H1 (cell line): ENCODE data around the gene NT5C1A. TPM values are rescaled to one million over a fixed set of nuclear protein-coding genes. Genes with fewer than 3 reads are reported as not detected.

ENCODE experiments used
- CTCF ChIA-PET: fragments of 300-600 bp; sonication (Branson Sonifier 250); formaldehyde crosslinking; loops from one replicate; lab custom pipeline; 2021; ENCODE audit not compliant: partially characterized antibody; lab: Charles Lee
- POLR2A ChIA-PET: fragments of 300-600 bp; sonication (Branson Sonifier 250); formaldehyde crosslinking; loops from one replicate; lab custom pipeline; 2021; ENCODE audit warnings: inconsistent platforms; ENCODE audit not compliant: partially characterized antibody; lab: Charles Lee
- DNase-seq, 2 experiments: peaks; one replicate each; pipeline versions ENCODE4 v3.0.0 to v3.0.0-alpha.2; 2010 to 2022; ENCODE audit warnings: low spot score in 2 of 2, low read depth in 1 of 2, mixed read lengths in 1 of 2
- FAIRE-seq: peaks from 2 replicates; lab custom pipeline; 2011; peaks lifted over from hg19 to GRCh38; lab: Jason Lieb, UNC
- H2AFZ ChIP-seq: 2 replicates; pipeline ENCODE4 v1.8.1; 2012; ENCODE audit warnings: low read length, inconsistent platforms
- H2AK5ac ChIP-seq: 2 replicates; pipeline ENCODE4 v1.6.1; 2013; ENCODE audit warnings: low read depth, low read length
- H2BK120ac ChIP-seq: replicated peaks from 2 replicates; pipeline ENCODE3; 2013; ENCODE audit warnings: low read depth, low read length, inconsistent platforms
- H2BK12ac ChIP-seq: 2 replicates; pipeline ENCODE4 v1.6.1; 2013; ENCODE audit warnings: low read depth, low read length
- H2BK15ac ChIP-seq: 2 replicates; pipeline ENCODE4 v1.6.1; 2013; ENCODE audit warnings: low read length
- H2BK20ac ChIP-seq: 2 replicates; pipeline ENCODE4 v1.6.1; 2013; ENCODE audit warnings: low read length
- H2BK5ac ChIP-seq: 2 replicates; pipeline ENCODE4 v1.6.1; 2013; ENCODE audit warnings: low read depth, low read length
- H3K14ac ChIP-seq: 2 replicates; pipeline ENCODE4 v1.6.1; 2013; ENCODE audit warnings: inconsistent platforms; ENCODE audit not compliant: insufficient read length
- H3K18ac ChIP-seq: 2 replicates; pipeline ENCODE4 v1.6.1; 2013; ENCODE audit warnings: low read length; ENCODE audit errors: extremely low read depth
- H3K23ac ChIP-seq: 2 replicates; pipeline ENCODE4 v1.6.1; 2013; ENCODE audit warnings: inconsistent platforms; ENCODE audit not compliant: insufficient read length
- H3K23me2 ChIP-seq: 2 replicates; pipeline ENCODE4 v1.6.1; 2013; ENCODE audit warnings: low read depth, low read length
- H3K27ac ChIP-seq: 2 replicates; pipeline ENCODE4 v1.6.1; 2011; ENCODE audit warnings: low read depth, low read length, inconsistent platforms
- H3K27me3 ChIP-seq, 4 experiments: replicated peaks in 1 of 4; 1 replicate in 1 of 4; 2 replicates in 3 of 4; pipeline versions ENCODE4 v1.6.1 to v1.8.1; 2011 to 2013; ENCODE audit warnings: low read length in 3 of 4, mild to moderate bottlenecking in 3 of 4, inconsistent platforms in 2 of 4, mixed read lengths in 2 of 4, moderate library complexity in 1 of 4; ENCODE audit not compliant: control insufficient read depth in 3 of 4, insufficient read depth in 3 of 4; ENCODE audit errors: extremely low read depth in 1 of 4
- H3K36me3 ChIP-seq, 4 experiments: 2 replicates each; pipeline versions ENCODE4 v1.6.1 to v1.8.1; 2011 to 2013; ENCODE audit warnings: mild to moderate bottlenecking in 4 of 4, low read length in 3 of 4, moderate library complexity in 2 of 4, control low read depth in 1 of 4, inconsistent platforms in 1 of 4; ENCODE audit not compliant: insufficient read depth in 4 of 4, control insufficient read depth in 2 of 4
- H3K4ac ChIP-seq: replicated peaks from 2 replicates; pipeline ENCODE3; 2013; ENCODE audit warnings: low read length, low read depth, mixed read lengths, inconsistent platforms; ENCODE audit not compliant: insufficient read length
- H3K4me1 ChIP-seq, 4 experiments: replicated peaks in 1 of 4; 1 replicate in 1 of 4; 2 replicates in 3 of 4; pipeline versions ENCODE4 v1.6.1 to v1.8.1; 2011 to 2013; ENCODE audit warnings: low read length in 3 of 4, inconsistent platforms in 2 of 4, mixed read lengths in 1 of 4; ENCODE audit not compliant: insufficient read depth in 4 of 4, control insufficient read depth in 3 of 4
- H3K4me2 ChIP-seq, 2 experiments: 2 replicates each; pipeline versions ENCODE4 v1.6.1 to v1.8.1; 2011 to 2013; ENCODE audit warnings: low read depth in 2 of 2, low read length in 2 of 2, control low read depth in 1 of 2, inconsistent platforms in 1 of 2, mild to moderate bottlenecking in 1 of 2; ENCODE audit not compliant: insufficient read depth in 1 of 2
- H3K4me3 ChIP-seq, 4 experiments: fragments of 200-600, 300-600 bp in 1 of 4; sonication (generic), shearing (Covaris generic), sonication (Bioruptor Twin) in 1 of 4; 2 replicates each; pipeline versions ENCODE4 v1.5.1 to v1.8.1; 2011 to 2016; ENCODE audit warnings: low read length in 4 of 4, low read depth in 3 of 4, control low read depth in 2 of 4, inconsistent platforms in 2 of 4, mild to moderate bottlenecking in 2 of 4, mixed read lengths in 1 of 4, moderate library complexity in 1 of 4; ENCODE audit not compliant: insufficient read depth in 2 of 4; ENCODE audit errors: extremely low read depth in 1 of 4
- H3K56ac ChIP-seq: replicated peaks from 2 replicates; pipeline ENCODE3; 2013; ENCODE audit warnings: low read depth, mild to moderate bottlenecking, mixed read lengths, low read length, inconsistent platforms; ENCODE audit not compliant: insufficient read length
- H3K79me1 ChIP-seq: 2 replicates; pipeline ENCODE4 v1.6.1; 2013; ENCODE audit warnings: low read depth, low read length, control low read depth
- H3K79me2 ChIP-seq, 2 experiments: 2 replicates each; pipeline versions ENCODE4 v1.6.1 to v1.8.1; 2012 to 2013; ENCODE audit warnings: low read length in 2 of 2, mild to moderate bottlenecking in 2 of 2, inconsistent platforms in 1 of 2; ENCODE audit not compliant: insufficient read depth in 2 of 2, control insufficient read depth in 1 of 2
- H3K9ac ChIP-seq, 4 experiments: replicated peaks in 1 of 4; 1 replicate in 1 of 4; 2 replicates in 3 of 4; pipeline versions ENCODE4 v1.6.1 to v1.8.1; 2011 to 2013; ENCODE audit warnings: low read depth in 3 of 4, low read length in 3 of 4, control low read depth in 2 of 4, mild to moderate bottlenecking in 2 of 4, moderate library complexity in 2 of 4, inconsistent platforms in 1 of 4; ENCODE audit errors: extremely low read depth in 1 of 4
- H3K9me3 ChIP-seq, 2 experiments: 2 replicates each; pipeline versions ENCODE4 v1.6.1 to v1.8.1; 2012 to 2013; ENCODE audit warnings: mild to moderate bottlenecking in 2 of 2, moderate library complexity in 2 of 2, control low read depth in 1 of 2, inconsistent platforms in 1 of 2, low read depth in 1 of 2, low read length in 1 of 2, mixed read lengths in 1 of 2; ENCODE audit not compliant: insufficient read depth in 2 of 2
- H4K20me1 ChIP-seq, 2 experiments: replicated peaks in 1 of 2; 2 replicates each; pipeline versions ENCODE3 to v1.8.1; 2011 to 2013; ENCODE audit warnings: inconsistent platforms in 2 of 2, low read length in 2 of 2, mild to moderate bottlenecking in 1 of 2; ENCODE audit not compliant: insufficient read depth in 2 of 2, control insufficient read depth in 1 of 2
- H4K5ac ChIP-seq: 2 replicates; pipeline ENCODE4 v1.6.1; 2013; ENCODE audit warnings: low read length, low read depth, mixed read lengths, inconsistent platforms; ENCODE audit not compliant: insufficient read length
- H4K8ac ChIP-seq: 2 replicates; pipeline ENCODE4 v1.8.0; 2013; ENCODE audit warnings: mild to moderate bottlenecking, moderate library complexity, low read length, inconsistent platforms; ENCODE audit not compliant: insufficient read depth; ENCODE audit errors: extremely low read depth
- H4K91ac ChIP-seq: replicated peaks from 2 replicates; pipeline ENCODE3; 2013; ENCODE audit warnings: low read length, mixed read lengths, inconsistent platforms; ENCODE audit not compliant: insufficient read length
- CTBP2 ChIP-seq: IDR thresholded peaks from 2 replicates; pipeline ENCODE4 v1.7.0; 2011; ENCODE audit warnings: borderline replicate concordance, mild to moderate bottlenecking, moderate library complexity, mixed read lengths, low read length; ENCODE audit not compliant: insufficient read depth, insufficient read length
- HDAC6 ChIP-seq: IDR thresholded peaks from one replicate; pipeline ENCODE4 v1.7.1; 2012; ENCODE audit warnings: low read depth, mild to moderate bottlenecking, inconsistent platforms, low read length, moderate library complexity
- POLR2A ChIP-seq, 2 experiments: IDR thresholded peaks; 1 replicate in 1 of 2; 2 replicates in 1 of 2; pipeline ENCODE4 v1.6.1; 2011; ENCODE audit warnings: low read depth in 2 of 2, low read length in 2 of 2, mild to moderate bottlenecking in 2 of 2; ENCODE audit errors: control extremely low read depth in 1 of 2
- RXRA ChIP-seq: IDR thresholded peaks from 2 replicates; pipeline ENCODE4 v1.6.1; 2011; ENCODE audit warnings: low read depth, mild to moderate bottlenecking, low read length, moderate library complexity; ENCODE audit not compliant: insufficient read depth
- WGBS, 2 experiments: shearing (Covaris generic) in 1 of 2; methylation state at CpG; one replicate each; pipeline versions ENCODE4 v1.1.6 to v1.1.7; 2013 to 2015; ENCODE audit warnings: low lambda C conversion rate in 2 of 2, mixed read lengths in 2 of 2, inconsistent platforms in 1 of 2, low coverage in 1 of 2, missing lambda C conversion rate in 1 of 2; ENCODE audit not compliant: insufficient replicate concordance in 2 of 2, insufficient coverage in 1 of 2, insufficient read length in 1 of 2; ENCODE audit errors: extremely low coverage in 1 of 2, missing lambda C conversion rate in 1 of 2; 5-methylcytosine and 5-hydroxymethylcytosine counted together
- polyA plus RNA-seq, 7 experiments: library from polyadenylated mRNA; depleted of rRNA in 3 of 7; stranded (reverse) in 5 of 7; unstranded in 2 of 7; fragments of >200 nt in 5 of 7; fragments of 200-250 nt in 2 of 7; gene quantifications; 1 replicate in 5 of 7; 2 replicates in 1 of 7; 4 replicates in 1 of 7; pipeline versions ENCODE4 v1.2.1 to v1.2.3, GENCODE V29; 2011 to 2013; ENCODE audit warnings: missing spikeins in 2 of 7, mixed read lengths in 2 of 7
- total RNA-seq: library from RNA; stranded (reverse); fragmentation: NEBNext Ultra II Directional; extraction: Animal tissue kit (Norgen Biotek cat#: 25700); gene quantifications from 2 replicates; pipeline ENCODE4 v1.2.1, GENCODE V29; 2021

Gene NT5C1A
- total and polyA plus RNA-seq, 2 of the 8 experiments (the other 6 are each of a cell fraction or from before 2014, with no cell fraction given) = not detected

- Histone ChIP-seq H3K56ac (no peak overlapping the region), H3K18ac (no peak overlapping the region), H3K9ac (no peak overlapping the region), H3K4ac (no peak overlapping the region), H2BK15ac (no peak overlapping the region), H3K23ac (no peak overlapping the region), H2BK5ac (no peak overlapping the region), H3K23me2 (no peaks in the 10 kb centered on the region), H2AK5ac (no peak overlapping the region), H3K4me1 (peaks cover 3 to 14% (median 4%) of the 10 kb centered on the region in 4 experiments; a peak in 5 of 7 replicates), H4K20me1 (peaks cover 9 to 19% of the 10 kb centered on the region in 2 experiments), H2BK120ac (no peak overlapping the region), H3K79me2 (no peaks in the 10 kb centered on the region), H3K9me3 (no peaks in the 10 kb centered on the region), H3K14ac (no peak overlapping the region), H4K91ac (no peak overlapping the region), H2BK12ac (no peak overlapping the region), H3K27me3 (peaks cover 65 to 99% (median 90%) of the 10 kb centered on the region in 4 experiments), H3K4me2 (no peak overlapping the region), H2AFZ (no peak overlapping the region), H4K5ac (no peak overlapping the region), H3K36me3 (no peaks in the 10 kb centered on the region), H4K8ac (no peak overlapping the region), H2BK20ac (no peak overlapping the region), H3K79me1 (no peaks in the 10 kb centered on the region), H3K27ac (no peak overlapping the region), H3K4me3 (no peak overlapping the region)
- TF ChIP-seq RXRA (no peak), CTBP2 (no peak), HDAC6 (no peak), POLR2A (IDR thresholded peaks at IDR 0.05; ENCODE audit: control extremely low read depth in 1 of 2, low read depth in 2 of 2, low read length in 2 of 2) (no peak)
- ChIA-PET CTCF (interaction anchor here (3.2 to 8.6 kb wide), 2 partner anchors 13 to 49 kb away, joined by 11 to 46 read pairs; no protein-coding TSS in a partner anchor), POLR2A (no interaction called here)
- WGBS, 2 experiments = 92% methylated on average over 4 of the region's 4 CpGs; no CpG with 5 or more reads in 1 of the 2 experiments
- DNase-seq (no peak), FAIRE-seq (no peak)
These were observed 35.6 kb upstream of the NT5C1A start for GRCh38 chr1:39707506-39707905.
